Thoracic aorta (tissue), 2 donors: ENCODE measurements around the gene SGSM2. TPM values are rescaled to one million over a fixed set of nuclear protein-coding genes. Genes with fewer than 3 reads are reported as not detected.

Experiments
- ATAC-seq: fragments of 150-250 bp; one replicate; pipeline ENCODE4 v1.8.0; 2017; ENCODE audit warnings: low read depth; ENCODE audit not compliant: insufficient number of reproducible peaks, low FRiP score
- DNase-seq: peaks from one replicate; pipeline ENCODE4 v3.0.0-alpha.2; 2020; ENCODE audit warnings: low spot score
- H3K27ac ChIP-seq, 2 donors: fragments of 200-600 bp; sonication (generic); 1 replicate in 1 of 2; 2 replicates in 1 of 2; pipeline ENCODE4 v1.5.1; 2016; ENCODE audit warnings: mild to moderate bottlenecking in 2 of 2, moderate library complexity in 2 of 2
- H3K27me3 ChIP-seq: fragments of 200-600 bp; sonication (generic); replicated peaks from 2 replicates; pipeline ENCODE4 v1.6.0; 2016; ENCODE audit warnings: mild to moderate bottlenecking; ENCODE audit not compliant: insufficient read depth
- H3K36me3 ChIP-seq: fragments of 200-600 bp; sonication (generic); one replicate; pipeline ENCODE4 v1.5.1; 2016
- H3K4me1 ChIP-seq, 2 donors: fragments of 200-600 bp; sonication (generic); 1 replicate in 1 of 2; 2 replicates in 1 of 2; pipeline versions ENCODE4 v1.5.1 to v1.6.0; 2016; ENCODE audit warnings: low read depth in 2 of 2, mild to moderate bottlenecking in 1 of 2; ENCODE audit not compliant: control insufficient read depth in 1 of 2
- H3K4me3 ChIP-seq: fragments of 200-600 bp; sonication (generic); 2 replicates; pipeline ENCODE4 v1.5.1; 2016; ENCODE audit warnings: mild to moderate bottlenecking
- H3K9me3 ChIP-seq: fragments of 200-600 bp; sonication (generic); 2 replicates; pipeline ENCODE4 v1.5.1; 2016
- CTCF ChIP-seq: fragments of 200-600 bp; sonication (generic); IDR thresholded peaks from one replicate; pipeline ENCODE4 v1.5.1; 2019; ENCODE audit warnings: antibody characterized with exemption
- total RNA-seq, 2 donors: library from RNA; depleted of rRNA; stranded (reverse); fragments of >200 nt; gene quantifications; one replicate each; pipeline versions ENCODE4 v1.1.0 to v1.2.3, GENCODE V29; 2016

Gene SGSM2
- total RNA-seq, 2 donors from 2014 or later = 58.1 to 70.3 TPM

GRCh38 chr17:2366747-2367494, 29.6 kb downstream of the SGSM2 start:
- ATAC-seq (no peak), DNase-seq (no peak)
- no peak overlapping the region for H3K27ac ChIP-seq
- peaks cover 11% of the 10 kb centered on the region for H3K36me3 ChIP-seq
- no peak overlapping the region for H3K4me3 ChIP-seq
- H3K4me1 ChIP-seq = no peaks in the 10 kb centered on the region
- no peak for TF ChIP-seq CTCF
- no peaks in the 10 kb centered on the region for H3K27me3 ChIP-seq
- H3K9me3 ChIP-seq = no peaks in the 10 kb centered on the region

GRCh38 chr17:2368359-2368758, 31.1 kb downstream of the SGSM2 start:
- ATAC-seq = no peak
- H3K9me3 ChIP-seq = no peaks in the 10 kb centered on the region
- no peak overlapping the region for H3K4me3 ChIP-seq
- H3K4me1 ChIP-seq = no peaks in the 10 kb centered on the region
- no peaks in the 10 kb centered on the region for H3K27me3 ChIP-seq
- DNase-seq = no peak
- no peak for TF ChIP-seq CTCF
- H3K27ac ChIP-seq = no peak overlapping the region
- H3K36me3 ChIP-seq = peaks cover 6% of the 10 kb centered on the region

GRCh38 chr17:2369039-2369438, 31.7 kb downstream of the SGSM2 start:
- H3K9me3 ChIP-seq = no peaks in the 10 kb centered on the region
- H3K4me3 ChIP-seq = no peak overlapping the region
- H3K4me1 ChIP-seq = no peaks in the 10 kb centered on the region
- H3K27ac ChIP-seq = no peak overlapping the region
- ATAC-seq (no peak), DNase-seq (no peak)
- H3K36me3 ChIP-seq = peaks cover 4% of the 10 kb centered on the region
- TF ChIP-seq CTCF = no peak
- no peaks in the 10 kb centered on the region for H3K27me3 ChIP-seq

GRCh38 chr17:2369551-2370210, 32.4 kb downstream of the SGSM2 start:
- H3K36me3 ChIP-seq = peaks cover 4% of the 10 kb centered on the region
- H3K27ac ChIP-seq = no peak overlapping the region
- no peak for TF ChIP-seq CTCF

GRCh38 chr17:2370211-2370589, 32.9 kb downstream of the SGSM2 start:
- H3K9me3 ChIP-seq = no peaks in the 10 kb centered on the region
- H3K36me3 ChIP-seq = peaks cover 4% of the 10 kb centered on the region
- H3K27ac ChIP-seq = no peak overlapping the region
- no peak for DNase-seq
- TF ChIP-seq CTCF = no peak
- no peaks in the 10 kb centered on the region for H3K27me3 ChIP-seq
- ATAC-seq = no peak
- H3K4me1 ChIP-seq = no peaks in the 10 kb centered on the region
- H3K4me3 ChIP-seq = no peak overlapping the region

More at GRCh38 chr17:2369551-2370210, 32.4 kb downstream of the SGSM2 start:
- Histone ChIP-seq H3K27me3 (no peaks in the 10 kb centered on the region), H3K9me3 (no peaks in the 10 kb centered on the region), H3K4me3 (no peak overlapping the region), H3K4me1 (no peaks in the 10 kb centered on the region)
- DNase-seq = no peak
- no peak for ATAC-seq
